ENCODE results near the gene CACNA1C. TPM values are rescaled to one million over a fixed set of nuclear protein-coding genes. Genes with fewer than 3 reads are reported as not detected.
A peak's percentile ranks its signal among the peaks of the same experiment; 100 is the strongest.

Gene CACNA1C
- total and polyA plus RNA-seq, 2 donors (not counting 1 experiment from before 2014, with no cell fraction given), result 7.6 to 11.4 TPM

DNA sequence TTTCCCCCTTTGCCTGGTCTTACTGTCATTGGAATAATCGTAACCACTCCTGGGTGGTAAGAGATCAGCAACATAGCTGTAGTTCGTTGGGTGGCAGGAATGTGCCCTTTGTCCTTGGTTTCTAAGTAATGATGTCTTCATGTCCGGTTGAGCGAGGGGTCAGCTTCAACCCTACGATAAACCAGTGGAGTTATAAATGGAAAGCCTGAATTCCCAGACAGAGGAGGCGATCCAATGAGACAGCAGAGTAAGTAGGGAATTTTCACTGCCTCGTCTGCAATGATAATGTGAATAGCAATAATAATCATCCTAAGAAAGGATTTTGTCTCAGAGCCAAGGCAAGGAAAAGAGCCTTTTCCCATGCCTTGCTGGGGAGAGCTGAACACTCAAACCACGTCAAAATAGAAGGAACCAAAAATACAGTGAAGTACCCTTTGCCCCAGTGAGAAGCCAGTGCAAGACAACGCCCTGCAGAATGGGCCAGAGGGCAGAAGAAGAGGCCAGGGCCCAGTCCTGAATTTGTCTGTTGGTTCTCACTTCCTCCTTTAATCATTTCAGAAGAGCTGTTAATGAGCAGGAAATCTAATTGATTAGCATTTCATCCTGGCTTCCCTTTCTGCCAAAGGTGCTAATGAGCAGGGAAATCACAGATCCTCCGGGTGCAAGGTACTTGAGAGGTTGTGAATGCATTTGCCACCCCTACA, 330.7 kb downstream of the CACNA1C start:
- H3K4me1 ChIP-seq (ENCODE audit: control insufficient read depth, extremely low read depth, insufficient read depth, low read length), result peaks cover 5% of the 10 kb centered on the region
- no peaks in the 10 kb centered on the region for H3K36me3 ChIP-seq (ENCODE audit: control insufficient read depth, insufficient read depth, low read length)
- H4K20me1 ChIP-seq (ENCODE audit: control insufficient read depth, extremely low read depth, insufficient read depth, low read length), result no peaks in the 10 kb centered on the region
- H3K27me3 ChIP-seq (ENCODE audit: control insufficient read depth, insufficient read depth, low read length), result no peaks in the 10 kb centered on the region
- no peak overlapping the region for H3K27ac ChIP-seq (ENCODE audit: insufficient read depth, low read length)
- peak; percentile 16 to 20 for DNase-seq (ENCODE audit: low read depth in 2 of 2)
- no peak overlapping the region for H3K9ac ChIP-seq (ENCODE audit: insufficient read depth, low read length)
- no peaks in the 10 kb centered on the region for H3K79me2 ChIP-seq (ENCODE audit: control insufficient read depth, insufficient read depth, low read length)
- H2AFZ ChIP-seq (ENCODE audit: low read length), result no peak overlapping the region
- H3K4me2 ChIP-seq (ENCODE audit: extremely low read depth, insufficient read depth, low read length), result no peak overlapping the region
- no peak overlapping the region for H3K4me3 ChIP-seq (replicated peaks in 1 of 4; ENCODE audit: control extremely low read depth in 1 of 4, insufficient read depth in 1 of 4, low read depth in 3 of 4, low read length in 4 of 4)
- TF ChIP-seq, protein P1, sequence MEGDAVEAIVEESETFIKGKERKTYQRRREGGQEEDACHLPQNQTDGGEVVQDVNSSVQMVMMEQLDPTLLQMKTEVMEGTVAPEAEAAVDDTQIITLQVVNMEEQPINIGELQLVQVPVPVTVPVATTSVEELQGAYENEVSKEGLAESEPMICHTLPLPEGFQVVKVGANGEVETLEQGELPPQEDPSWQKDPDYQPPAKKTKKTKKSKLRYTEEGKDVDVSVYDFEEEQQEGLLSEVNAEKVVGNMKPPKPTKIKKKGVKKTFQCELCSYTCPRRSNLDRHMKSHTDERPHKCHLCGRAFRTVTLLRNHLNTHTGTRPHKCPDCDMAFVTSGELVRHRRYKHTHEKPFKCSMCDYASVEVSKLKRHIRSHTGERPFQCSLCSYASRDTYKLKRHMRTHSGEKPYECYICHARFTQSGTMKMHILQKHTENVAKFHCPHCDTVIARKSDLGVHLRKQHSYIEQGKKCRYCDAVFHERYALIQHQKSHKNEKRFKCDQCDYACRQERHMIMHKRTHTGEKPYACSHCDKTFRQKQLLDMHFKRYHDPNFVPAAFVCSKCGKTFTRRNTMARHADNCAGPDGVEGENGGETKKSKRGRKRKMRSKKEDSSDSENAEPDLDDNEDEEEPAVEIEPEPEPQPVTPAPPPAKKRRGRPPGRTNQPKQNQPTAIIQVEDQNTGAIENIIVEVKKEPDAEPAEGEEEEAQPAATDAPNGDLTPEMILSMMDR (conservative IDR thresholded peaks at IDR 0.05 in 1 of 2, IDR thresholded peaks at IDR 0.05 in 1 of 2; ENCODE audit: low read depth in 1 of 2, low read length in 2 of 2), result no peak
- TF ChIP-seq EZH2 (IDR thresholded peaks at IDR 0.05; ENCODE audit: low read length, missing control alignments), result no peak
- no peaks in the 10 kb centered on the region for H3K9me3 ChIP-seq (ENCODE audit: control insufficient read depth, insufficient read depth, low read depth, low read length)

DNA sequence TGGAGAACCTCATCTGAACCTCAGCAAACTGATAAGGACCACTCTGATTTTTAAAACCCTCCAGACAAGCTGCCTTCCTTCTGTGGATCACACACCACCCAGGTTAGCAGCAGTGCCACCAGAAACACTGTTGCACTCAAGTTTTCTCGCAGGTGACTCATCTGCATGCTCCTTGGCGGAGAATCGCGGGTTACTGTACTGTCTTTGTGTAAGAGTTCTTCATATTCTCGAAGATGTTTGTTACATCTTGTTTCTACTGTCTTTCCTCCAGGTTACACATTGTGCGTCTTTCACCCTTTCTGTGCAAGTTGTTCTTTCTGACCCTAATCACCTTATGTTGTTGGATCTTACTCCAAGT, 331.2 kb downstream of the CACNA1C start:
- Histone ChIP-seq H3K9me3 (ENCODE audit: control insufficient read depth, insufficient read depth, low read depth, low read length) (no peaks in the 10 kb centered on the region), H3K27me3 (ENCODE audit: control insufficient read depth, insufficient read depth, low read length) (no peaks in the 10 kb centered on the region), H3K79me2 (ENCODE audit: control insufficient read depth, insufficient read depth, low read length) (no peaks in the 10 kb centered on the region), H3K27ac (ENCODE audit: insufficient read depth, low read length) (no peak overlapping the region), H4K20me1 (ENCODE audit: control insufficient read depth, extremely low read depth, insufficient read depth, low read length) (no peaks in the 10 kb centered on the region), H3K36me3 (ENCODE audit: control insufficient read depth, insufficient read depth, low read length) (no peaks in the 10 kb centered on the region), H2AFZ (ENCODE audit: low read length) (no peak overlapping the region), H3K4me3 (replicated peaks in 1 of 4; ENCODE audit: control extremely low read depth in 1 of 4, insufficient read depth in 1 of 4, low read depth in 3 of 4, low read length in 4 of 4) (no peak overlapping the region), H3K9ac (ENCODE audit: insufficient read depth, low read length) (no peak overlapping the region), H3K4me1 (ENCODE audit: control insufficient read depth, extremely low read depth, insufficient read depth, low read length) (peaks cover 5% of the 10 kb centered on the region), H3K4me2 (ENCODE audit: extremely low read depth, insufficient read depth, low read length) (no peak overlapping the region)
- TF ChIP-seq EZH2 (IDR thresholded peaks at IDR 0.05; ENCODE audit: low read length, missing control alignments), result no peak
- TF ChIP-seq, protein P1 (conservative IDR thresholded peaks at IDR 0.05 in 1 of 2, IDR thresholded peaks at IDR 0.05 in 1 of 2; ENCODE audit: low read depth in 1 of 2, low read length in 2 of 2), result no peak
- peak in 1 of 2 donors; percentile 28 for DNase-seq (ENCODE audit: low read depth in 2 of 2)

DNA sequence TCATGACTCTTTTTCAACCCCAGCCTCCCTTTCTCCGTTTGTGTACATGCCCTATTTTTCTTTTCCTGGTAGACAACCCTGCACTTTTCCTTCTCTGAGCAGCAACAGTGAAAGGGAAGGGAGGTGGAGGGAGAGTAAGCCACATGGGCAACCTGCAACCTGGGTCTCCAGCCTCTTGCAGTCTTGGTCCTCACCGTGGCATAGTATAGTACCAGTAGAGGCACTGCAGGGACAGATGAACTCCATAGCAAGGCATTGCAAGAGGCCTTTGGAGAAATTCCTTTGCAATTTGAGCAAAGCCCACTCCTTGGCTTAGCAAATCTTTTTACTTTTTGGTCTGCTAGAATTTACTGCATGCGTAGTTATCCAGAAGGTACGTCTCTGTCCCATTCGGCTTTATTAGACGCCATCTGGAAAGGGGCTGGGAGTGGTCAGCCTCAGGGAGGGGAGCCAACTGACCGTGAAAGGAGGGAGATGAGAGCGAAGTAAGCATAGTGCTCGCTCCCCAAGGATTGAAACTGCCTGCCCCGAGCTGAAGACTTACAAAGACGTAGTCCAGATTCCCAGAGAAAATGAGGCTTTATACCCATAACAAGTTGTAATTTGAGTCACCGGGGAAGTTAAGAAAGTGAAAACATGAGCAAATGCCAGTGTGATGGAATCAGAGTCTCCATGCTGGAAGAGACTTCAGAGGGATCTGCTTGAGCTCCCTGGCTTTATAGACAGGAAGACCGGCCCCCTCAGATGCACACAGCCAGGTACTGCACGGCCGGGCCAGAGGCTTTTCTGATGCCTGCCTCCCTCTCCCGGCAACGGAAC, 332.0 kb downstream of the CACNA1C start:
- H4K20me1 ChIP-seq (ENCODE audit: control insufficient read depth, extremely low read depth, insufficient read depth, low read length), result no peaks in the 10 kb centered on the region
- H3K36me3 ChIP-seq (ENCODE audit: control insufficient read depth, insufficient read depth, low read length), result no peaks in the 10 kb centered on the region
- H3K9ac ChIP-seq (ENCODE audit: insufficient read depth, low read length), result no peak overlapping the region
- no peak for TF ChIP-seq EZH2 (IDR thresholded peaks at IDR 0.05; ENCODE audit: low read length, missing control alignments)
- TF ChIP-seq, protein P1 (conservative IDR thresholded peaks at IDR 0.05 in 1 of 2, IDR thresholded peaks at IDR 0.05 in 1 of 2; ENCODE audit: low read depth in 1 of 2, low read length in 2 of 2), result peak; percentile 21
- no peak overlapping the region for H3K27ac ChIP-seq (ENCODE audit: insufficient read depth, low read length)
- H3K9me3 ChIP-seq (ENCODE audit: control insufficient read depth, insufficient read depth, low read depth, low read length), result no peaks in the 10 kb centered on the region
- no peaks in the 10 kb centered on the region for H3K27me3 ChIP-seq (ENCODE audit: control insufficient read depth, insufficient read depth, low read length)
- H3K79me2 ChIP-seq (ENCODE audit: control insufficient read depth, insufficient read depth, low read length), result no peaks in the 10 kb centered on the region
- peak overlapping the region in 1 of 4 experiments; percentile 41 for H3K4me3 ChIP-seq (replicated peaks in 1 of 4; ENCODE audit: control extremely low read depth in 1 of 4, insufficient read depth in 1 of 4, low read depth in 3 of 4, low read length in 4 of 4)
- H3K4me1 ChIP-seq (ENCODE audit: control insufficient read depth, extremely low read depth, insufficient read depth, low read length), result peaks cover 5% of the 10 kb centered on the region
- peak; percentile 65 to 69 for DNase-seq (ENCODE audit: low read depth in 2 of 2)
- peak overlapping the region; percentile 60 for H3K4me2 ChIP-seq (ENCODE audit: extremely low read depth, insufficient read depth, low read length)
- peak overlapping the region; percentile 21 for H2AFZ ChIP-seq (ENCODE audit: low read length)
